GM19324 (cell line): Measurements from ENCODE around the gene GNB1.
"Not testable (repeated sequence)": the region's sequence is repeated elsewhere in the genome, so short reads cannot be mapped to it uniquely, and the experiment has no call there.

ENCODE experiments used
- ATAC-seq: cut with Tn5 transposase; IDR thresholded peaks from one replicate; pipeline ENCODE4 v1.9.1; 2021; ENCODE audit warnings: mild to moderate bottlenecking, moderate library complexity; ENCODE audit not compliant: unreplicated experiment, low FRiP score

Gene GNB1

GRCh38 chr1:1890506-1891348 is at the start of gene GNB1:
TSS of gene GNB1 (minus strand) at chr1:1891087. CDS start at chr1:1825453, 65,634 bp downstream.
- ATAC-seq = peak; percentile 80

GRCh38 chr1:1940123-1940425 is 49.2 kb upstream of the GNB1 start:
- no peak for ATAC-seq

GRCh38 chr1:1939296-1940122 is 48.6 kb upstream of the GNB1 start:
- no peak for ATAC-seq

- no peak for ATAC-seq
Observed at GRCh38 chr1:1938613-1939295, 47.9 kb upstream of the GNB1 start.

GRCh38 chr1:1938276-1938573 is 47.3 kb upstream of the GNB1 start:
- ATAC-seq = no peak

- ATAC-seq = no peak
Observed at GRCh38 chr1:1937549-1938275, 46.8 kb upstream of the GNB1 start.

GRCh38 chr1:1937061-1937460 is 46.2 kb upstream of the GNB1 start:
- no peak for ATAC-seq

GRCh38 chr1:1934848-1935247 is 44.0 kb upstream of the GNB1 start:
- not testable (repeated sequence) for ATAC-seq

GRCh38 chr1:1929639-1930545 is 39.0 kb upstream of the GNB1 start:
- no peak for ATAC-seq

- no peak for ATAC-seq
Observed at GRCh38 chr1:1929102-1929638, 38.3 kb upstream of the GNB1 start.

GRCh38 chr1:1928231-1929101 is 37.6 kb upstream of the GNB1 start:
- no peak for ATAC-seq

GRCh38 chr1:1927751-1928150 is 36.9 kb upstream of the GNB1 start:
- ATAC-seq = no peak

GRCh38 chr1:1926886-1927660 is 36.2 kb upstream of the GNB1 start:
- ATAC-seq = no peak

- no peak for ATAC-seq
Observed at GRCh38 chr1:1926346-1926811, 35.5 kb upstream of the GNB1 start.

GRCh38 chr1:1925437-1926345 is 34.8 kb upstream of the GNB1 start:
- ATAC-seq = no peak

- no peak for ATAC-seq
Observed at GRCh38 chr1:1924849-1925248, 34.0 kb upstream of the GNB1 start.

- ATAC-seq = no peak
Observed at GRCh38 chr1:1924386-1924785, 33.5 kb upstream of the GNB1 start.
